IMR-90 (cell line): Measurements from ENCODE around the gene TGM4.

Experiments
- BHLHE40 ChIP-seq: fragments of 150-350 bp; IDR thresholded peaks from 2 replicates; pipeline ENCODE4 v1.6.1; 2016; ENCODE audit warnings: mild to moderate bottlenecking, low read depth, low read length
- CEBPB ChIP-seq: IDR thresholded peaks from 2 replicates; pipeline ENCODE4 v1.6.1; 2012; ENCODE audit warnings: low read depth, low read length, improper control_type of control experiment
- CHD1 ChIP-seq: IDR thresholded peaks from 2 replicates; pipeline ENCODE4 v1.6.1; 2012; ENCODE audit warnings: low read depth, low read length, improper control_type of control experiment
- CTCF ChIP-seq: conservative IDR thresholded peaks from 2 replicates; pipeline ENCODE4 v1.5.1; 2012; ENCODE audit warnings: mild to moderate bottlenecking, low read depth, low read length, improper control_type of control experiment
- ELK1 ChIP-seq: fragments of 150-350 bp; IDR thresholded peaks from 2 replicates; pipeline ENCODE4 v1.6.1; 2016; ENCODE audit warnings: low read depth, mild to moderate bottlenecking, low read length, moderate library complexity, borderline replicate concordance
- FOS ChIP-seq: fragments of 150-350 bp; IDR thresholded peaks from 2 replicates; pipeline ENCODE4 v1.6.1; 2016; ENCODE audit warnings: low read depth, low read length
- MXI1 ChIP-seq: IDR thresholded peaks from 2 replicates; pipeline ENCODE4 v1.6.1; 2012; ENCODE audit warnings: low read depth, mild to moderate bottlenecking, low read length, moderate library complexity, borderline replicate concordance
- POLR2A ChIP-seq: IDR thresholded peaks from 2 replicates; pipeline ENCODE4 v1.6.1; 2012; ENCODE audit warnings: mild to moderate bottlenecking, low read depth, low read length
- RAD21 ChIP-seq: IDR thresholded peaks from 2 replicates; pipeline ENCODE4 v1.6.1; 2012; ENCODE audit warnings: low read length, improper control_type of control experiment
- RCOR1 ChIP-seq: IDR thresholded peaks from 2 replicates; pipeline ENCODE4 v1.6.1; 2012; ENCODE audit warnings: mild to moderate bottlenecking, low read length, improper control_type of control experiment; ENCODE audit not compliant: insufficient replicate concordance
- SMC3 ChIP-seq: fragments of 150-350 bp; IDR thresholded peaks from 2 replicates; pipeline ENCODE4 v1.6.1; 2016; ENCODE audit warnings: low read depth, mild to moderate bottlenecking, antibody characterized with exemption, low read length, moderate library complexity
- USF2 ChIP-seq: fragments of 150-350 bp; IDR thresholded peaks from 2 replicates; pipeline ENCODE4 v1.6.1; 2017; ENCODE audit warnings: mild to moderate bottlenecking, antibody characterized with exemption, low read length, low read depth

DNA sequence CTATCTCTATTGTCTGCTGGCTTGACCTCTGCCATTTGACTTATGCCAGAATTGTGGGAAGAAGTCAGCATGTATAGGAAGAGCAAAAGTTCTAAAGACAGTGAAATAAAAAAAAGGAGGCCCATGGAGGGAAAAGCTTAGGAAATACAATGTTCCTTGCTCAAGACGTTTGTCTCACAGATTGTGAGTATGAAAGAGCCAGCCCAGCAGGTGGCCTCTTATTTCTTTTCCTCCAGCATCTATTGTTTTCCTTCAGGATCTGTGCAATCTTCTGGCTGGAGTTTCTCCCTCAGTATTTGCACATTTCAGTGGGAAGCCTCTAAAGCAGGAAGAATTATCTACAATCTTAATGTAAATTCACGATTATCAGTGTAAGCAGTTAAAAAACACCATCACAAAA is 57.9 kb downstream of the TGM4 start:
- TF ChIP-seq ELK1 (no peak), CTCF (no peak), SMC3 (no peak), POLR2A (no peak), RAD21 (no peak), FOS (no peak), RCOR1 (no peak), MXI1 (no peak), CEBPB (no peak), USF2 (no peak), CHD1 (no peak), BHLHE40 (no peak)
